HuH-7 (cell line): ENCODE data around the gene BEND2.

Experiments used
- DNase-seq: peaks from one replicate; pipeline ENCODE4 v3.0.0; 2011; ENCODE audit warnings: low spot score

BEND2 gene

GRCh38 chrX:18136816-18137215, 83.9 kb downstream of the BEND2 start:
- no peak for DNase-seq

GRCh38 chrX:18133605-18134004, 87.1 kb downstream of the BEND2 start:
- DNase-seq = no peak

GRCh38 chrX:18129690-18130089, 91.0 kb downstream of the BEND2 start:
- no peak for DNase-seq

- DNase-seq = no peak
Observed at GRCh38 chrX:18126971-18127370, 93.7 kb downstream of the BEND2 start.

GRCh38 chrX:18119856-18120255, 100.8 kb downstream of the BEND2 start:
- no peak for DNase-seq
